GM19395 (cell line): ENCODE measurements around the gene UBE4B.

Experiments
- ATAC-seq: cut with Tn5 transposase; IDR thresholded peaks from one replicate; pipeline ENCODE4 v1.9.1; 2021; ENCODE audit warnings: mild to moderate bottlenecking, moderate library complexity; ENCODE audit not compliant: unreplicated experiment

The UBE4B gene

DNA sequence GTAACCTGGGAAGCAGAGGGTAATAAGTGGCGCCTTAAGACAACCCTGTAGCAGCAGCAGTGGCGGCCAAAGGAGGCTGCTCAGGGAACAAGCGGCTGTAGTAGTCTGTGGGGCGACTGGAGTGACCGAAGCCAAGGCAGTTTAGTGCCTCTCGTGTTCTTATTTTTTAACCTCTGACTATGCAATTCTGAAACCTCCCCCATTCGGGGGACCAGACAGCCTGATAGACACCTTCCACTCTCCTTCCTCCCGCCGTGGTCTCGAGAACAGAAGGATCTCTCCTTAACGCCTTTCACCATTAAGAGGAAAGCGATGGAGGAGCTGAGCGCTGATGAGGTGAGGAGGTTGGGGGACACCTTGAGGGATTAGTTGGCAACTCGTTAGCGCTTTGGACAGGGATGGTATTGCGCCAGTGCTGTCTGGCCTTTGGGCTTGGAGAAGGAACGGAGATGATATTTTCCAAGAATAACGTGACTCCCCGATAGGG lies 644 bp downstream of the UBE4B start:
- ATAC-seq: peak; percentile 31

DNA sequence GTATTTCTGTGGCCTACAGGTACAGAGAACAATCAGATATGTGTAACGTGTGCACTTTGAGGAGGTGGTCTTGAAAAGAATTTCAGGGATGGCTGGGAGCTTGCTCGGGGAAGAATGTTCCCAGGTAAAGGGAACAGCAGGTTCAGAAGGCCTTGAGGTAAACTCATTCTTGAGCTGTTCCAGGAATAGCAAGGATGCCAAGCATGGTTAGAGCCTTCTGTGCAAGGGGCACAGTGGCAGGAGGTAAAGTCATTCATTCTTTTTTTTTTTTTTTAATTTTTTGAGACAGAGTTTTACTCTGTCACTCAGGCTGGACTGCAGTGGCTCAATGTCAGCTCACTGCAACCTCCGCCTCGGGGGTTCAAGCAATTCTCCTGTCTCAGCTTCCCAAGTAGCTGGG lies 10.0 kb downstream of the UBE4B start:
- no peak for ATAC-seq

DNA sequence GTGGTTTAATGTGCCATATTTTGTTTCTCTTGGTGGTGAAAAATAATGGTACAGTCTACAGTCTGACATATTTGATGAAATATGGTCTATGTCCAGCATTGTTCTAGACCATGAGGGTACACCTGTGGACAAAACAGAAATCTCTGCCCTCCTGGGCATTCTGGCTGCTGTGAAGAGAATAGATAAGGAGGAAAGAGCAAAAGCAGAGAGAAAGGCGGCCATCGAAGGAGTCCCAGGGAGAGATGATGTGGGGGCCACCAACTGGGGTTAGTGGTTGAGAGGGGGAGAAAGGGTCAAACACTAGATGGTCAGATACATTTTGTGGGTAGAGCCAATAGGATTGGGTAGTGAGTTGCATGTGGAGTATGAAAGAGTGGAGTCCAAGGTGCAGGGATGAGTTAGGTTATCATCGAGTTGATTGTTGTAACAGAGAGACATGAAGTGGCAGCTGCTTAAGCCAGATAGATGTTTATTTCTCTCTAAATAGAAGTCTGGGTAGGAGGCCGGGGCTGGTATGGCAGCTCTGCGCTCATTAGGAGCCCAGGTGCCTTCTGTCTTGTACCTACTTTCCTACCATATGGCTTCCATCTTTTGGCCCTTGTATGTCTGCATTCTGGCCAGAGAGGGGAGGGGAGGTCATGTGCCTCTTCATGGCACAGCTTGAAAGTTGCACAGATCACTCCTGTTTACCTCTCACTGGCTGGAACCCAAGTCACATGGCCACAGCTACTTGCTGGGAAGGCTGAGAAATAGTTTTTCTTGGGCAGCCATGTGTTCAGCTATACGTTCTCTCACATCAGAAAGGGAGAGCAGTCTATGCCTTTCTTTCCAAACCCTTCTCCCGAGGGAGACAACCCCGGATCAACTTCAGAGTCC lies 13.0 kb downstream of the UBE4B start:
- ATAC-seq: no peak

DNA sequence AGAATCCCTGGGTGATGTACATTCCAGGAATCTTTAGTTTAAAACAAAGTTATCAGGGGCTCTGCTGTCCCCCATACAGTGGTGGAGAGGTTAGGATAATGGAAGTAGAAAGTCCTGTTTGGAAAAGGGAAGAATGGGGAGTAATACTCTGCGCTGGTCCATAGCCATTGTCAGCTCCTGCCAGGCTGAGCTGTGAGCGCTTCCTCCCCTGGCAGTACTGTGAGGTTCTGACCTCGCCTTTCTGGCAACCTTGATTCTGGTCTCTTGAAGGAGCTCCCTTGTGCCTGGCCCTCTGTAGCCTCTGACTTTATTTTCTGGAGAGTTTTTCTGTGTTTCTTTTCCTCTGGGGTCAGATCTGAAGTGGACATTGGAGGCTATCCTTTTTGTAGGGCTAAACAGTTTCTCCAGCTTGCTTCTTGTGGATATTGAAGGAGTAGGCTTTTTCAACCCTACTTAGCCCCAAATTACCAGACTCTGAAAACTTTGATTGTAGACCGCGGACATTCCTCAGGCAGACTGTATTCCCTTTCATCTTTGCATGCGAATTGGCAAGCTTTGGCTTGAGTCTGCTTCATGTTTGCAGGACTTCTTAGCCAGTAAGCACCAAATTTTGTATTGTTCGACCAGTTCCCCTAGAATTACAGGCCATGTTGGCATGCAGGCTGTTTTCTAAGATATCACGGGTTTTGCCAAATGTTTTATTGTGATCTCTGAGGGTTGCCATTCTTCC lies 13.8 kb downstream of the UBE4B start:
- no peak for ATAC-seq

DNA sequence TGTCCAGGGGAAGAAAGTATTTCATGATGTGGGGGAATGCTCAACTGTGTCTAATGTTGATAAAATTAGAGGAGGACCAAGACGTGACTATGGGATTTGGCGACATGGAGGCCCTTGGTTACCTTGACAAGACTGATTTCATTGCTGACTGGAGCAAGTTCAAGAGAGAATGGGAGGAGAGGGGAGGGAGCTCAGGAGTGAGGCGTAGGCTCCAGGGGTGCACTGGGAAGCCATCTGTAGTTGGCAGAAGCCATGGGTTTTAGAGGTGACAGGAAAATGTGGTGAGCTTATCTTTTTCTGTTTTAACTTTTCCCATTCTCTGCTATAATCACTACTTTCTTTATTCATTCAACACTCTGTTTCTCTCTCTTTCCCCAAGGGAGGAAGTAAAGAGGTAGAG lies 15.8 kb downstream of the UBE4B start:
- ATAC-seq: no peak

DNA sequence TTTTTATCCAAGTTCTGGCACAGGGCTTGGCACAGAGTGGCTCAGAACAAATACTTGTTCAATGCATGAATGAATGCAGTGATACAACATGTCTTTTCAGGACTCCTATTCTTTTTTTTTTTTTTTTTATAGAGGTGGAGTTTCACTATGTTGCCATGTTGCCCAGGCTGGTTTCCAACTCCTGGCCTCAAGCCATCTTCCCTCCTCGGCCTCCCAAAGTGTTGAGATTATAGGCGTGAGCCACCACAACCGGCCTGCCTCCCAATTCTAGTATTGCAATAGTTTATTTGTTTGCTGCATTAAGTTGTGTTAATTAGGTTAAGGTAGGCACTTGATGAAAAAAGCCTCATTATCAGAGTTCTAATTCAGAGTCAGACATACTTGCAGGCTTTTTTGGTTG lies 17.9 kb downstream of the UBE4B start:
- ATAC-seq: no peak

DNA sequence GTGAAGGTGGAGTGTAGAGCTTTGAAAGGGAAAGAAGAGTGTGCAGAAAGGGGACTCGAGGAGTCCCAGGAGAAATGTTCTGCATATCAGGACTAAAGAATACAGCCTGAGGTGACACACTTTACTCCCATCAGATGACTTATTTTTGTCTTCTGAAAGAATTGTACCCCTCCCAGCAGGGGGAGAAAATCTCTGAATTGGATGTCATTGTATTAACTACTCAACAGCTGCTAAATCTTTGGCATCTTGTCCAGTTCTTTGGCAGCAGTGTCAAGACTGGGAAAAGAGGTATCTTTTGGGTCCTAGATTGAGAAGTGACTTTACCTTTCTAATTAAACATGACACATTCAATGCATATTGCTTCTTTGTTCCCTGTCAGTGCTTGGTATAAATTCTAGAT lies 18.9 kb downstream of the UBE4B start:
- no peak for ATAC-seq

DNA sequence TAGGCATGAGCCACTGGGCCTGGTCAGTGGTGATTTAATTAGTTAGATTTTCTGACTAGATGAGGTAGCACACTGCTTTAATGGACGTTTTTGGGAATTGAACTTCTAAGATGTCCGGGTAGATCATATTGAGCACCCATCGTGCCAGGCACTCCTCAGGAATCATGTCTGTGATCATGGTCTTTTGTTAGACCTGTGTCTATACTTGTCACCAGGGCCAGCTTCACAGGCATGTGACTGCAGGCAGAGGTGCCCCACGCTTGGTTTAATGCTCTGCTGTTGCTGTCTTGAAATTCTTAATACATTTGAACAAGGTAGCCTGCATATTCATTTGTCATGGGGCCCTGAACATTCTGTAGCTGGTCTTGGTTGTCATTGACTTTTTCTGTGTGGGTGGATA lies 19.6 kb downstream of the UBE4B start:
- ATAC-seq: no peak

DNA sequence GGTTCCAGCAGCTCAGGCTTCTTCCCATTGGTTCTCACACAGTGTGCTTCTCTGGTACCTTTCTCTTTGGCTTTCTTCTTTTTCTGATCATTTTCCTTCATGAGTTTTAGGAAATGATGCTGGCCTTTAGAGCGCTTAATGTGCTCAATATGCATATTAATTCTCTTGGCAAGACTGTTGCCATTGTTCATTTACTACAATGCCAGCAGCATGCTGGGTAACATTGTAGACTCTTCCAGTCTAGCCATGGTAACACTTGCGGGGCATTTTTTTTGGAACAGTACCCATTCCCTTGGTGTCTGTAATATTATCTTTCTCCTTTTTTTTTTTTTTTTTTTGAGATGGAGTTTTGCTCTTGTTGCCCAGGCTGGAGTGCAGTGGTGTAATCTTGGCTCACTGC lies 21.7 kb downstream of the UBE4B start:
- ATAC-seq: no peak

DNA sequence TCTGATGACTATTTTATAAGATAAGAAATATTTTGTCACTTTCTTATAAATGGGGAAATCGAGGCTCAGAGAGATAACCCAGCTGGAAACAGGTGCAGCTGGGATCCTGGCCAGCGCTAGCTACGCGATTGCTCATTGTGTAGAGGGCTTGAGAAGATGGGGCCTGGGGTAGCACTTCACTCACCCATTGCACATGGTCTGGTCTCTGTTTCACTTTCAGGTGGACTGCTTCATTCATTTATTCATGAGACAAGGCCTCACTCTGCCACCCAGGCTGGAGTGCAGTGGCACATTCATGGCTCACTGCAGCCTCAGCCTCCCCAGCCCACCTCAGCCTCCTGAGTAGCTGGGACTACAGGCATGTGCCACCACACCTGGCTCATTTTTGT lies 23.8 kb downstream of the UBE4B start:
- no peak for ATAC-seq

DNA sequence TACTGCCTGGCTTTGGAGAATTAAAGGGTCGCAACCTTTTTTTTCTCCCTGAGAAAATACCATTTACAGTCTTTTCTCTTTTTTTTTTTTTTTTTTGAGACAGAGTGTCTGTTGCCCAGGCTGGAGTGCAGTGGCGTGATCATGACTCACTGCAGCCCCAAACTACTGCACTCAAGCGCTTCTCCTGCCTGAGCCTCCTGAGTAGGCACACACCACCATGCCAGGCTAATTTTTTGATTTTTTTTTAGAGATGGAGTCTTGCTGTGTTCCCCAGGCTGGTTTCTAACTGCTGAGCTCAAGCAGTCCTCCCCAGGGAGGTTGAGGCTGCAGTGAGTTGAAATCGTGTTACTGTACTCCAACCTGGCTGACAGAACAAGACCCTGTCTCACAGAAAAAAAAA lies 24.6 kb downstream of the UBE4B start:
- ATAC-seq: no peak

DNA sequence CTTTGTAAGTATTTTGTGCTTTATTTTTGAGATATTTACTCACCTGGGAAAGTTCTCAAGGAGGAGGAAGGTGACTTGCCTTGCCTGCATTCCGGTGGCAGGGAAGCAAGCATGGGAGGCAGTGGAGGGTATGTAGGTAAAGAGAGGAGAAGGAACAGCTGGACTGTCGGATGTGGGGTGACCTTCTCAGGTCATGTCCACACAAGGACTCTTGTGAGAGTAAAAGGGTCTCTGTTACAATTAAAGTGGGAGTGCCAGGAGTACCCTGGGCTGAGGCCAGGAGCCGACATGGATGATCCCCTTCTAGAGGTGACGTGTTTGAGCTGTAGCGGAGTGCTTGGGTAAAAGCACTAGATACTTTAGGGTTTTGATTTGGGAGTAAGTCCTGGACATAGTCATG lies 25.0 kb downstream of the UBE4B start:
- ATAC-seq: no peak

DNA sequence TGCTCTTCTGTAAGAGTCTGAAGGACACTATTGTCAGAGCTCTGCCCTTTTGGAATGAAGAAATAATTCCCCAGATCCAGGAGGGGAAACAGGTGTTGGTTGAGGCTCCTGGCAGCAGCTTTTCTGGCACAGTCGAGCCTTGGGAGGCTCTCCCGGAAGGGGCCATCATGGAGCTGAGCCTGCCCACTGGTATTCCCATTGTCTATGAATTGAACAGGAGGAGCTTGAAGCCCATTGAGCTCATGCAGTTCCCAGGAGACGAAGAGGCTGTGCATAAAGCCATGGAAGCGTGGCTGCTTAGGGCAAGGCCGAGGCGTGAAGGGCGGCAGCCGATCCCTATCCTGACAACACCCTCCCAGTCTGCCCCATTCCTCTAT lies 26.6 kb downstream of the UBE4B start:
- ATAC-seq: no peak

DNA sequence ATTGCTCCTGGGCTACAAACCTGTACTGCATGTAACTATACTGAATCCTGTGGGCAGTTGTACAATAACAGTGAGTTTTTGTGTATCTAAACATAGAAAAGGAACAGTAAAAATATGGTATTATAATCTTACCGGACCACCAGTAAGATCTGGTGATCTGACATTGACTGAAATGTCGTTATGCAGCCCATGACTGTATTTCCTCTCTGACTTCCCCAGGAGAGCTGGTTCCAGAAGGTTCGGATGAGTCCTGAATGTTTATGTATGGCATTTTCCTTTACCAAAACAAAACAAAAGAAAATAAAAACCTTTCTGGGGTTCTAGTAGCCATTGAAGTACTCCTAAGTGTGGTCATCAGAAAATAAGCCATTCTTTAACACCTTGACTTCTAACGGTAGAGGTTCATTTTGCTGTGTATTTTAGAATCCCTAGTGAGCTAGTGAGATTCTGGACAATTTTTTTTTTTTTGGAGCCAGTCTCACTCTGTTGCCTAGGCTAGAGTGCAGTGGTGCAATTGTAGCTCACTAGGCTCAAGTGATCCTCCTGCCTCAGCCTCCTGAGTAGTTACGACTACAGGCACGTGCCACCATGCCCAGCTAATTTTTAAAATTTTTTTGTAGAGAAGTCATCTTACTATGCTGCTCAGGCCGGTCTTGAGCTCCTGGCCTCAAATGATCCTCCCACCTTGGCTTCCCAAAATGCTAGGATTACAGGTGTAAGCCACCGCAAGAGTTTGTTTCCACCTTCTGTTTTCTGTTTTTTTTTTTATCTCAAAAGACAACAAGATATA lies 27.7 kb downstream of the UBE4B start:
- ATAC-seq: no peak

DNA sequence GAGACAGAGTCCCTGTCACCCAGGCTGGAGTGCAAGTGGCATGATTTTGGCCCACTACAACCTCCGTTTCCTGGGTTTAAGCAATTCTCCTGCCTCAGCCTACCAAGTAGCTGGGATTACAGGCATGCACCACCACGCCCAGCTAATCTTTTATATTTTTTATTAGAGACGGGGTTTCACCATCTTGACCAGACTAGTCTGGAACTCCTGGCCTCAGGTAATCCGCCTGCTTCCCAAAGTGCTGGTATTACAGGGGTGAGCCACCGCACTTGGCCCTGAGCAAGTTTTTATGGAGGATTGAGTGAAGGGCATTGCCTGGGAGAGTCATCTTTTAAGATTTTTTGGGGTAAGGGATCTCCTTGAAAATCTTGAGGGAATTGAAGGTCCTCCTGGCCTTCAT lies 28.5 kb downstream of the UBE4B start:
- no peak for ATAC-seq

DNA sequence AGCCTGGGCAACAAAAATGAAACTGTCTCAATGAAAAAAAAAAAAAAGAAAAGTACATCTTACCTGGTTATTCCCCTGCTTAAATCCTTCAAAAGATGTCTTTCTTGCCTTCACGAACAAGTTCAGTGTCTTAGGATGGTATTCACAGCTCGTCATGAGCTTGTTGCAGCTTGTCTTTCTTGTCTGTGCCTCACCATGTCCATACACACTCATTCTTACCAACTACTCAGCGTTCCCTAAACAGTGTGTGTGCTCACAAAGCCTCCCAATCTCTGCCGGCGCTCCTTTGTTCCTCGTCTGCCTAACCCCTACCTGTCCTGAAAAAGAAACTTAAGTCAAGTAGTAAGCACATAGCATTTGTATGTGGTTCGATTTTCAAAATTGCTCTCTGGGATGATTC lies 31.1 kb downstream of the UBE4B start:
- no peak for ATAC-seq

DNA sequence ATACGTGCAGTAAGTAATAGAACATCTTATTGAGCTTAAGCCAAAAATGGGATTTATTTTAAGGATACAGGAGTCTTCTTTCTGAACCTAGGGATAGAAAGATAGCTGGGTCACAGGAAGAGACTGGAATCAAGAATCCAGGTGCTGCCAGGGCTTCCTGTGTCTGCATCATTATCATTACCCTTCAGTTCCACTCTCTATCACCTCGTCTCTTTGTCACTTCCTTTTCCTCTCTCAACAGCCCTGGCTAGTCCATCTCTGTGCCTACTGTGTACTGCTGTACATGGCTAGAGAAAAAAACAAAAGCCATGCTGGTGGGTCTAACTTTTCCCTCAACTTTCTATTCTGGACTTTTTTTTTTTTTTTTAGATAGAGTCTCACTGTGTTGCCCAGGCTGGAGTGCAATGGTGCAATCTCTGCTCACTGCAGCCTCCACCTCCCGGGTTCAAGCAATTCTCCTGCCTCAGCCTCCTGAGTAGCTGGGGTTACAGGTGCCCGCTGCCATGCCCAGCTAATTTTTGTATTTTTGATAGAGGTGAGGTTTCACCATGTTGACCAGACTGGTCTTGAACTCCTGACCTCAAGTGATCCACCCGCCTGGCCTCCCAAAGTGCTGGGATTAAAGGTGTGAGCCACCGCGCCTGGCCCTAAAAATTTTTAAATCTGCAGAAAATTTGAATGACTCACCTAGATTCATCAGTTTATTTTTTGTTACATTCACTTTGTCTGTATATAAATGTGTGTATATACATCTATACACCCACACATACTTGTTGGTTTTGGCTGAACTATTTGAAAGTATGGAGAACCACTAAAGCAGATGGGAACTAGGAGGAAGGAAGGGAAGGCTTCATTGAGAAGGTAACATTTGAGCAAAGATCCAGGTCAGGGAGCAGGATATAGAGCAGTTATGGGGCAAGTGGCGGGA lies 31.9 kb downstream of the UBE4B start:
- no peak for ATAC-seq

DNA sequence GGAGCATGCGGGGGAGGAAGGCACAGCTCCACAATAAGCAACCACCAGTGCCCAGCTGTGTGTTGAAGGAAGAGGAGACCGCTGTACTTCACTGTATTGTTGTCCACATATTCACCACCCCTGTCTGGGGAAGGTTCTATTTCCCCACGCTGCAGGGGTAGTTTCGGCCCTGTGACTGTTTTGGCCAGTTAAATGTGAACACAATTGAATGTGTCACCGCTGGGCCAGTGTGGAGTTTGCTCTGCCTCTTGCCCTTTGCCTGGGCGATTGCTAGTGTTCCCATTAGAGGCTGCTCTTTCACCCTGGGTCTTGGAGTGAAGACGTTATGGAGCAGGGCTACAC lies 32.6 kb downstream of the UBE4B start:
- no peak for ATAC-seq

DNA sequence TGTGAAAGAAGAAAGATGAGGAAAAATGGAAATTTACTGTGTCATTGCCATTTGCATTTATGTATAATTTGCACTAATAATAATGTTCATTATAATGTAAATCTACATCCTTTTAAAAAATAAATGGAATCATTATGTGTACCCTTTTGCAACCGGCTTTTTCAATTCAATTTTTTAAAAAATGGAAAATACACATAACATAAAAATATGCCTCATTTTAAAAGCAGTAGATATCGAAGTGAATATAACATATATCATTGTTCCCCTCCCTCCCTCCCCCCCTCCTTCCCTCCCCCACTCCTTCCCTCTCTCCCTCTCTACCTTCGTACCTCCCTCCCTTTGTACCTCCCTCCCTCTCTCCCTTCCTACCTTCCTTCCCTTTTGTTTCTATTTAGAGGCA lies 33.0 kb downstream of the UBE4B start:
- no peak for ATAC-seq

DNA sequence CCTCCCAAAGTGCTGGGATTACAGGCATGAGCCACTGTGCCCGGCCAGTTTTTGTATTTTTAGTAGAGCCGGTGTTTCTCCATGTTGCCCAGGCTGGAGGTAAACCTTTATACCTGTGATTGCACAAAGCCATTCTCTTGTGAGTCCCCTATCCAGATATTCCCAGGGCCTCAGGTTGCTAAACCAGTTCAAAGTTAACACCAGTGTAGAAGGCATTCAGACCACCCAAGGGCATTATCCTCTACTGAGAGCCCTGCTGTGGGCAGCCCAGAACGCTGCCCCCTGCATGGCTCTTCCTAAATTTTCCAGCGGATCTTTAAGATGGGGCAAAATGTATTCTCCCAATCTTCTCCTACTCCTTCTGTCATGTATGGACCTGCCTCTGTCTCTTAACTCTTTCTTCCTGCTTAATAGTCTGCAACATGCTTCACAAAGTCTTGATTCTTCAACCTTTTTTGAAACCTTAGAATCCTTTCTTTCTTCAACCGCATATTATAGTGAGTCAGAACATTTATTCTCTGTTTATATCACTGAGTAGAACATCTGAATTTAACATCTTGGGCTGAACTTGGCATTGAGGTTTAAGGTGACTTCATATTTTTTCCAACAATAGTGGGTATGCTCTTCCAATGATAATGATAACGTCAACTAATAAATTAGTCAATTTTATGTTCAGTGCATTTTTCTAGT lies 36.0 kb downstream of the UBE4B start:
- ATAC-seq: no peak
